DOHH2 (cell line): ENCODE measurements around the gene ZNF365.

Source experiments
- H3F3A ChIP-seq: fragments of 200-600 bp; sonication (generic), shearing (Covaris generic); 2 replicates; pipeline ENCODE4 v1.6.0; 2016; ENCODE audit warnings: antibody characterized with exemption, mild to moderate bottlenecking; ENCODE audit not compliant: control insufficient read depth, insufficient read depth
- H3K27ac ChIP-seq: fragments of 200-600 bp; sonication (generic); 2 replicates; pipeline ENCODE4 v1.5.1; 2014; ENCODE audit warnings: low read depth, mild to moderate bottlenecking, low read length, moderate library complexity
- H3K27me3 ChIP-seq: fragments of 200-600 bp; sonication (generic); 2 replicates; pipeline ENCODE4 v1.6.1; 2014; ENCODE audit warnings: mild to moderate bottlenecking, low read length, mixed read lengths; ENCODE audit not compliant: control insufficient read depth
- H3K36me3 ChIP-seq: fragments of 200-600 bp; sonication (generic); 2 replicates; pipeline ENCODE4 v1.6.1; 2014; ENCODE audit warnings: mild to moderate bottlenecking, low read length, moderate library complexity, mixed read lengths; ENCODE audit not compliant: control insufficient read depth
- H3K4me1 ChIP-seq: fragments of 200-600 bp; sonication (generic); 2 replicates; pipeline ENCODE4 v1.6.1; 2014; ENCODE audit warnings: mild to moderate bottlenecking, low read length, mixed read lengths; ENCODE audit not compliant: control insufficient read depth
- H3K4me2 ChIP-seq: fragments of 200-600 bp; sonication (generic); 2 replicates; pipeline ENCODE4 v1.6.0; 2014; ENCODE audit warnings: mild to moderate bottlenecking, low read length, moderate library complexity
- H3K4me3 ChIP-seq: fragments of 200-600 bp; sonication (generic); 2 replicates; pipeline ENCODE4 v1.5.1; 2014; ENCODE audit warnings: mild to moderate bottlenecking, low read length, mixed read lengths
- H3K79me2 ChIP-seq: fragments of 200-600 bp; sonication (generic); 2 replicates; pipeline ENCODE4 v1.6.1; 2014; ENCODE audit warnings: mild to moderate bottlenecking, low read length, mixed read lengths; ENCODE audit not compliant: control insufficient read depth
- H3K9me2 ChIP-seq: fragments of 200-600 bp; sonication (generic); replicated peaks from 2 replicates; pipeline ENCODE4 v1.6.1; 2014; ENCODE audit warnings: mild to moderate bottlenecking, low read length, mixed read lengths; ENCODE audit not compliant: control insufficient read depth
- H3K9me3 ChIP-seq: fragments of 200-600 bp; sonication (generic); 2 replicates; pipeline ENCODE4 v1.6.1; 2014; ENCODE audit warnings: antibody characterized with exemption, low read length, mixed read lengths; ENCODE audit not compliant: control insufficient read depth, insufficient read depth
- H4K20me1 ChIP-seq: fragments of 200-600 bp; sonication (generic); 2 replicates; pipeline ENCODE4 v1.6.0; 2014; ENCODE audit warnings: low read depth, mild to moderate bottlenecking, antibody characterized with exemption, low read length, moderate library complexity; ENCODE audit not compliant: control insufficient read depth, insufficient read depth
- EZH2phosphoT487 ChIP-seq: fragments of 200-600 bp; sonication (generic); IDR thresholded peaks from 2 replicates; pipeline ENCODE4 v1.6.1; 2017; ENCODE audit warnings: borderline replicate concordance, mild to moderate bottlenecking, antibody characterized with exemption, low read length, moderate library complexity, mixed read lengths
- TF ChIP-seq, protein P1 (sequence below): fragments of 200-600 bp; sonication (generic); IDR thresholded peaks from one replicate; pipeline ENCODE4 v1.5.1; 2014; ENCODE audit warnings: antibody characterized with exemption, mild to moderate bottlenecking, low read depth, low read length; ENCODE audit not compliant: poor library complexity, severe bottlenecking

Gene ZNF365

GRCh38 chr10:62384447-62385081 is 10.4 kb downstream of the ZNF365 start:
- TF ChIP-seq, protein P1, sequence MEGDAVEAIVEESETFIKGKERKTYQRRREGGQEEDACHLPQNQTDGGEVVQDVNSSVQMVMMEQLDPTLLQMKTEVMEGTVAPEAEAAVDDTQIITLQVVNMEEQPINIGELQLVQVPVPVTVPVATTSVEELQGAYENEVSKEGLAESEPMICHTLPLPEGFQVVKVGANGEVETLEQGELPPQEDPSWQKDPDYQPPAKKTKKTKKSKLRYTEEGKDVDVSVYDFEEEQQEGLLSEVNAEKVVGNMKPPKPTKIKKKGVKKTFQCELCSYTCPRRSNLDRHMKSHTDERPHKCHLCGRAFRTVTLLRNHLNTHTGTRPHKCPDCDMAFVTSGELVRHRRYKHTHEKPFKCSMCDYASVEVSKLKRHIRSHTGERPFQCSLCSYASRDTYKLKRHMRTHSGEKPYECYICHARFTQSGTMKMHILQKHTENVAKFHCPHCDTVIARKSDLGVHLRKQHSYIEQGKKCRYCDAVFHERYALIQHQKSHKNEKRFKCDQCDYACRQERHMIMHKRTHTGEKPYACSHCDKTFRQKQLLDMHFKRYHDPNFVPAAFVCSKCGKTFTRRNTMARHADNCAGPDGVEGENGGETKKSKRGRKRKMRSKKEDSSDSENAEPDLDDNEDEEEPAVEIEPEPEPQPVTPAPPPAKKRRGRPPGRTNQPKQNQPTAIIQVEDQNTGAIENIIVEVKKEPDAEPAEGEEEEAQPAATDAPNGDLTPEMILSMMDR, result no peak
- no peak for TF ChIP-seq EZH2phosphoT487
- Histone ChIP-seq H3K27me3 (no peaks in the 10 kb centered on the region), H3K27ac (no peak overlapping the region), H3K4me2 (no peak overlapping the region), H3K79me2 (no peaks in the 10 kb centered on the region), H3F3A (no peaks in the 10 kb centered on the region), H3K9me2 (no peaks in the 10 kb centered on the region), H3K9me3 (no peaks in the 10 kb centered on the region), H3K4me1 (no peaks in the 10 kb centered on the region), H3K36me3 (no peaks in the 10 kb centered on the region), H4K20me1 (no peaks in the 10 kb centered on the region), H3K4me3 (no peak overlapping the region)

GRCh38 chr10:62386356-62387320 is 12.5 kb downstream of the ZNF365 start:
- H3F3A ChIP-seq, result no peaks in the 10 kb centered on the region
- no peaks in the 10 kb centered on the region for H3K9me2 ChIP-seq
- H3K27ac ChIP-seq, result no peak overlapping the region
- H3K9me3 ChIP-seq, result no peaks in the 10 kb centered on the region
- no peaks in the 10 kb centered on the region for H4K20me1 ChIP-seq
- H3K79me2 ChIP-seq, result no peaks in the 10 kb centered on the region
- H3K4me2 ChIP-seq, result no peak overlapping the region
- no peaks in the 10 kb centered on the region for H3K36me3 ChIP-seq
- H3K4me3 ChIP-seq, result no peak overlapping the region
- no peak for TF ChIP-seq EZH2phosphoT487
- TF ChIP-seq, protein P1, result no peak
- H3K27me3 ChIP-seq, result no peaks in the 10 kb centered on the region
- H3K4me1 ChIP-seq, result no peaks in the 10 kb centered on the region

DNA sequence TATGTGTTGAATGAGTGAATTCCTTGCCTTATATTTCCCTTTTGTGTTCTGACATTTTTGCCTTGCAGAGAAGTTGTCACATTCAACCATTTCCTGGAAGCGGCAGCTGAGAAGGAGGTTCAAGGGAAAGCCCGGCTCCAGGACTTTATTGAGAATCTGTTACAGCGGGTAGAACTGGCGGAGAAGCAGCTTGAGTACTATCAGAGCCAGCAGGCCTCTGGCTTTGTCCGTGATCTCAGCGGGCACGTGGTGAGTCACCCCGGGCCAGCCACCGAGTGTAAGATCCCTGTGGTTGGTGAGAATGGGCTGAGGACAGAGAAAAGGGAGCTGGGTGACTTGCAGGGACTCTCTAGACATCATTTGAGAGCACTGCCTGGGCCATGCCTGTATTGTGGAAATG is 14.2 kb downstream of the ZNF365 start:
- Histone ChIP-seq H3K4me2 (no peak overlapping the region), H3K4me3 (no peak overlapping the region), H3K27me3 (no peaks in the 10 kb centered on the region), H3K27ac (no peak overlapping the region), H3K9me2 (no peaks in the 10 kb centered on the region), H3K9me3 (no peaks in the 10 kb centered on the region), H3K79me2 (no peaks in the 10 kb centered on the region), H3K4me1 (no peaks in the 10 kb centered on the region), H3F3A (no peaks in the 10 kb centered on the region), H3K36me3 (no peaks in the 10 kb centered on the region), H4K20me1 (no peaks in the 10 kb centered on the region)
- TF ChIP-seq, protein P1, result no peak
- no peak for TF ChIP-seq EZH2phosphoT487
